Fibroblast of lung (primary cell): ENCODE data around the gene BCAS3.

Source experiments
- EZH2 ChIP-seq: IDR thresholded peaks from 2 replicates; pipeline ENCODE4 v1.5.1; 2012; ENCODE audit warnings: low read length, control low read depth, mild to moderate bottlenecking; ENCODE audit errors: missing control alignments
- TF ChIP-seq, protein P1 (sequence below), 2 donors: IDR thresholded peaks in 1 of 2; conservative IDR thresholded peaks in 1 of 2; 1 replicate in 1 of 2; 2 replicates in 1 of 2; pipeline ENCODE4 v1.5.1; 2011 to 2012; ENCODE audit warnings: low read length in 2 of 2, control low read depth in 1 of 2, inconsistent platforms in 1 of 2, low read depth in 1 of 2, mild to moderate bottlenecking in 1 of 2

DNA sequence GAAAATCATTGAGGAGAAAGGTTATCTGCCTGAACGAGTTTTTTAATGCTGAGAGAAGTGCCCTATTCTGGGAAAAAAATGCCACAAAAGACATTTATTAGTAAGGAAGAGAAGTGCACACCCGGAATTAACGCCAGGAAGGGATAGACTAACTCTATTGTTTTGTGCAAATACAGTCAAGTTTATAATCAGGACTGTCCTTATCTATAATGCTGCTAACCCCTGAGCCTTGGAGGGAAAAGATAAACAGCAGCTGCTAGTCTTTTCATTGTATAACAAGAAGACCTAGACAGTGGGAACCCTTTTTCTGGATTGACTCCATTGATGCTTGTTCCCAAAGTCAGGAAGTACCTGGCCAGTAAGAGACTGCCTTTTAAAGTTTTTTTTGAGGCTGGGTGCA, 26.5 kb downstream of the BCAS3 start:
- TF ChIP-seq, protein P1, sequence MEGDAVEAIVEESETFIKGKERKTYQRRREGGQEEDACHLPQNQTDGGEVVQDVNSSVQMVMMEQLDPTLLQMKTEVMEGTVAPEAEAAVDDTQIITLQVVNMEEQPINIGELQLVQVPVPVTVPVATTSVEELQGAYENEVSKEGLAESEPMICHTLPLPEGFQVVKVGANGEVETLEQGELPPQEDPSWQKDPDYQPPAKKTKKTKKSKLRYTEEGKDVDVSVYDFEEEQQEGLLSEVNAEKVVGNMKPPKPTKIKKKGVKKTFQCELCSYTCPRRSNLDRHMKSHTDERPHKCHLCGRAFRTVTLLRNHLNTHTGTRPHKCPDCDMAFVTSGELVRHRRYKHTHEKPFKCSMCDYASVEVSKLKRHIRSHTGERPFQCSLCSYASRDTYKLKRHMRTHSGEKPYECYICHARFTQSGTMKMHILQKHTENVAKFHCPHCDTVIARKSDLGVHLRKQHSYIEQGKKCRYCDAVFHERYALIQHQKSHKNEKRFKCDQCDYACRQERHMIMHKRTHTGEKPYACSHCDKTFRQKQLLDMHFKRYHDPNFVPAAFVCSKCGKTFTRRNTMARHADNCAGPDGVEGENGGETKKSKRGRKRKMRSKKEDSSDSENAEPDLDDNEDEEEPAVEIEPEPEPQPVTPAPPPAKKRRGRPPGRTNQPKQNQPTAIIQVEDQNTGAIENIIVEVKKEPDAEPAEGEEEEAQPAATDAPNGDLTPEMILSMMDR (conservative IDR thresholded peaks at IDR 0.05 in 1 of 2, IDR thresholded peaks at IDR 0.05 in 1 of 2; ENCODE audit: low read depth in 1 of 2, low read length in 2 of 2) = no peak
- no peak for TF ChIP-seq EZH2
